Activated CD4-positive, alpha-beta T cell treated with anti-CD3 and anti-CD28 coated beads, Interleukin-2, amount 10 ng/mL, durations not matched to agents 24 days and 14 days (primary cell): ENCODE results near the gene CYP24A1. TPM values are rescaled to one million over a fixed set of nuclear protein-coding genes. Genes with fewer than 3 reads are reported as not detected.

Source experiments
- DNase-seq: peaks from one replicate; pipeline ENCODE4 v3.0.0; 2022
- H3K27ac Mint-ChIP-seq: one replicate; pipeline ENCODE4 v1.8.0; 2022; ENCODE audit warnings: mild to moderate bottlenecking, mixed read lengths
- H3K27me3 Mint-ChIP-seq: one replicate; pipeline ENCODE4 v1.8.0; 2022; ENCODE audit warnings: mixed read lengths
- H3K36me3 Mint-ChIP-seq: one replicate; pipeline ENCODE4 v1.8.0; 2022; ENCODE audit warnings: low read depth, mild to moderate bottlenecking, mixed read lengths
- H3K4me1 Mint-ChIP-seq: one replicate; pipeline ENCODE4 v1.8.0; 2021; ENCODE audit warnings: mixed read lengths
- H3K4me3 Mint-ChIP-seq: one replicate; pipeline ENCODE4 v1.8.0; 2022; ENCODE audit warnings: mild to moderate bottlenecking, moderate library complexity, mixed read lengths
- H3K9me3 Mint-ChIP-seq: one replicate; pipeline ENCODE4 v1.8.0; 2021; ENCODE audit warnings: mixed read lengths
- intact Hi-C: fragments of 100-400 bp; cut with micrococcal nuclease; formaldehyde crosslinking; loops from one replicate; pipeline ENCODE4 v1.15.1; 2023
- total RNA-seq: library from RNA; stranded (reverse); gene quantifications from 2 replicates; pipeline ENCODE4 v1.2.3, GENCODE V29; 2022

CYP24A1 gene
- total RNA-seq, 1 donor from 2014 or later = not detected

DNA sequence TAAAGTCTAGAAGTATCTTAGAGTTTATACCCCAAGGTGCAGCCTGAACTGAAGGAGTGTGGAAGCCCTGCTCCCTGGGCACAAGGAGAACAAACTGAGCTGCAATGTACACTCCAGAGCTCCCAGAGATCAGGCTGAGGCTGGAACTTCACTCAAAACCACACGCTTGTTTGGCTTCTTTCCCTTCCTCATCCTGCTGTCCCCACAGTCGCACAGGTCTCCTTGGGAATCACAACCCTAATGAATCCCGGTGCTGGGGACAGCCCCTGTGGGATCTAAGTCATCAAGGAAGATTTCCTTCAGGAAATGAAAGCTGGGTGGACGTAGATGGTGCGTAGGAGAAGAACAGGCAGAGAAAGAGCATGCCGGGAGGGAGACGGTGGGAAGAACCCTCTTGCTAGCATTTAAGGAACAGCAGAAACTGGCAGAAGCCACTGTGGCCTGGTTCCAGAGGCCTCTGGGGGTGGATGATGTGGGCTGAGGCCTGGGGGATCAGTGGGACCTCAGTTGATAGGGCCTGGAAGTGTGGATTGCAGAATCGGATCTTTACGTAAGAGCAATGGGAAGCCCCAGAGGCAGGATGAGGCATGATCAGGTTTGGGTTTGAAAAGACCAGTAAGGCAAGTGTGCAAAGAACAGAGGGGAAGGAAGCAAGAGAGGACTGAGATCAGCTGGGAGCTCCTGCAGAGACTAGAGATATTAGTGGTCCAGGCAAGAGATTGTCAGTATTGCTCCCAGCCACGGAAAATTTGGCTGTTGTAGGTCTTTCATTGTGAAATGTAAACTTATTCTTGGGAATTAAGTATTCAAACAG is 21.4 kb downstream of the CYP24A1 start:
- H3K27me3 Mint-ChIP-seq = peaks cover 16% of the 10 kb centered on the region
- H3K36me3 Mint-ChIP-seq = no peaks in the 10 kb centered on the region
- intact Hi-C loops = no loop called here
- no peaks in the 10 kb centered on the region for H3K9me3 Mint-ChIP-seq
- H3K27ac Mint-ChIP-seq = no peak overlapping the region
- H3K4me3 Mint-ChIP-seq = no peak overlapping the region
- DNase-seq = no peak
- H3K4me1 Mint-ChIP-seq = no peaks in the 10 kb centered on the region

- Mint-ChIP-seq H3K4me3 (no peak overlapping the region), H3K36me3 (no peaks in the 10 kb centered on the region), H3K27ac (no peak overlapping the region), H3K4me1 (no peaks in the 10 kb centered on the region), H3K27me3 (peaks cover 10% of the 10 kb centered on the region), H3K9me3 (no peaks in the 10 kb centered on the region)
- intact Hi-C loops = no loop called here
- no peak for DNase-seq
Observed at GRCh38 chr20:54151511-54152226, 22.1 kb downstream of the CYP24A1 start.

DNA sequence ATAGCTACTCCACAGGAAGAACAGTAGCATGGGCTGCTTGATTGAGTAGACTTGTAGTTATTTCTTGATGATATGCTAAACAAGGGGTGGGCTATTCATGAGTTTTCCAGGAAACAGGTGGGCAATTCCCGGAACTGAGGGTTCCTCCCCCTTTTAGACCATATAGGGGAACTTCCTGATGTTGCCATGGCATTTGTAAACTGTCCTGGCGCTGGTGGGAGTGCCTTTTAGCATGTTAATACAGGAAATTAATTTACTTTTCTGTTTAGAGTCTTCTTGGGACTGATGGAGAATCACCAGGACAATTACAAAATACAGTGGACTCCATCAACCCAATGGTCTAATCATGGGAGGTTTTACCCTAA is 22.7 kb downstream of the CYP24A1 start:
- DNase-seq = no peak
- intact Hi-C loops = no loop called here
- Mint-ChIP-seq H3K27me3 (peaks cover 7% of the 10 kb centered on the region), H3K36me3 (no peaks in the 10 kb centered on the region), H3K9me3 (no peaks in the 10 kb centered on the region), H3K4me1 (no peaks in the 10 kb centered on the region), H3K27ac (no peak overlapping the region), H3K4me3 (no peak overlapping the region)

DNA sequence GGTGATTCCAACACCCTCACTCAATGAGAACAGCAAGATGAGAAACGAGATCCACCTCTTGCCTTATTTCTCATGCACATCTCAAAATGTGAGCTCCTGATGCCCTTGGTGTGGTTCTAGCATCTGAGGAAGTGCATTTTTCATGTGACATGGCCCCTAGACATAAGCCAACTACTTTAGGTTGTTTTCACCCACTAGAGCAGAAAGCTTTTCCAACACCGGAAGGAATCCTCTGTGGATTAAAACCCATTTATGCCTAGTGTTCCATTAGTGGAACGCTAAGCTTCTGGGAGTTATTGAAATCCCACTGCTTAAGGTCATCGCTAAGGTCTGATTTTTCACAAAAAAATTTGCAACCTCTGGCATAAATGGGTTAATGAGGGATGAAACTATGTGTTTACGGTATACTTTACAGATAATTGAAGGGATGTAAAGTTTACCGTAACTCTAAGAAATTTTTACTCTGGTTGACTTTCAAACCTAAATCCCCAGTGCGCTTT is 24.0 kb downstream of the CYP24A1 start:
- no peaks in the 10 kb centered on the region for H3K9me3 Mint-ChIP-seq
- H3K36me3 Mint-ChIP-seq = no peaks in the 10 kb centered on the region
- DNase-seq = no peak
- no peak overlapping the region for H3K27ac Mint-ChIP-seq
- no peak overlapping the region for H3K4me3 Mint-ChIP-seq
- no peaks in the 10 kb centered on the region for H3K4me1 Mint-ChIP-seq
- intact Hi-C loops = no loop called here
- peaks cover 6% of the 10 kb centered on the region for H3K27me3 Mint-ChIP-seq

DNA sequence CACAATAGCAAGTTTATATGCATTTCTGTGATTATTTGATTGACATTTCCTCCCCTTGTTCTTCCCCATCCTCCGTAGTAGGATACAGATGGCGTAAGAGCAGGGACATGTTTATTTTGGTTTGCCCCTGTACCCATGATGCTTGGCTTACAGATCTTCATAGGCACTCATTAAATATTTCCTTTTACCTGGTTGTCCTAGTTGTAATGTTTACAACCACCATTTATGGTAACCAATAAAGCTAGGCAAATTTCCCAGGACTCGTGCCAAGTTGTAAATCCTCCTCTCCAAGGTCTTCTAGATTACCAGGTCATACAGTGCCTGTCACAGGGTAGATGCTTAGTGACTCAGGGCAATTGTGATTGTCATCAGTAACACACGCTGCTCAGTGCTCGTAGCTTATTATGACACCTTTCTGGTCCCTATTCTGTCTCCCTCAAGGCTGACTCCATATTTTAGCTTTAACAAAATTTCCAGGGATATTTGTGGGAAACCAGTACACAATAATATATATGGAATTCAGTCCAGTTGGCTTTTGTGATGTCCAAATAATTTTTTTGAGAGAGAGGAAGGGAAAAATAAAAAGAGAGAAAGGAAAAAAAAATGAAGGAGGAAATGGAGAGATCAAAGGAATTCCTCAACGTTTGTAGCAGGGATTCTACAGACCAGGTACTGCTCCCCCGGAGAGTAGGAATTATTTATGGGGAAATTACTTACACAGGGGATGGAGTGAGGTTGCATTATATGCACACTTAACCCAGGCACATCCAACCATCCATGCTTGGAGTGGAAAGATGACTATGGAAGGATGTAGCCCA is 24.6 kb downstream of the CYP24A1 start:
- intact Hi-C loops = no loop called here
- H3K27ac Mint-ChIP-seq = no peak overlapping the region
- no peak for DNase-seq
- H3K36me3 Mint-ChIP-seq = no peaks in the 10 kb centered on the region
- H3K9me3 Mint-ChIP-seq = no peaks in the 10 kb centered on the region
- H3K27me3 Mint-ChIP-seq = peaks cover 6% of the 10 kb centered on the region
- H3K4me3 Mint-ChIP-seq = no peak overlapping the region
- no peaks in the 10 kb centered on the region for H3K4me1 Mint-ChIP-seq

DNA sequence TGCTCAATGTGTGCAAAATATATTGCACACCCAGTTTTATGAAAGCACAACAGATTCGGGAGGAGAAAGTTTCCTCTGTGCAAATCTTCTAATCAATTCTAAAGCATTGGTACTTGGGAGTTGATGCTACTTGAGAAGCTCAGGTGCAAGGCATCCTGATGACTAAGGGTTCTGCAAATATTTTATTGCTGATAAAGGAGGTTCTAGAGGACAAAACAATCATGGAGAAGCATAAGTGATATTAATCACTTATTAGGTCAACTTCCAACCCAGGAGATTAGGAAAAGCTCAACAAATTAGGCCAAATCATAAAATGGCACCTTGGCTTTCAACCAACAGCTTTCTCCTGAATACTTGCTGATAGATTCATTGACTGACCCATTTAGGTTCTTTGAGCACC is 27.1 kb downstream of the CYP24A1 start:
- Mint-ChIP-seq H3K4me1 (no peaks in the 10 kb centered on the region), H3K27me3 (peaks cover 6% of the 10 kb centered on the region), H3K27ac (no peak overlapping the region), H3K9me3 (no peaks in the 10 kb centered on the region), H3K4me3 (no peak overlapping the region), H3K36me3 (no peaks in the 10 kb centered on the region)
- intact Hi-C loops = no loop called here
- DNase-seq = no peak

GRCh38 chr20:54144847-54145414 is 28.9 kb downstream of the CYP24A1 start:
- H3K27me3 Mint-ChIP-seq = peaks cover 10% of the 10 kb centered on the region

DNA sequence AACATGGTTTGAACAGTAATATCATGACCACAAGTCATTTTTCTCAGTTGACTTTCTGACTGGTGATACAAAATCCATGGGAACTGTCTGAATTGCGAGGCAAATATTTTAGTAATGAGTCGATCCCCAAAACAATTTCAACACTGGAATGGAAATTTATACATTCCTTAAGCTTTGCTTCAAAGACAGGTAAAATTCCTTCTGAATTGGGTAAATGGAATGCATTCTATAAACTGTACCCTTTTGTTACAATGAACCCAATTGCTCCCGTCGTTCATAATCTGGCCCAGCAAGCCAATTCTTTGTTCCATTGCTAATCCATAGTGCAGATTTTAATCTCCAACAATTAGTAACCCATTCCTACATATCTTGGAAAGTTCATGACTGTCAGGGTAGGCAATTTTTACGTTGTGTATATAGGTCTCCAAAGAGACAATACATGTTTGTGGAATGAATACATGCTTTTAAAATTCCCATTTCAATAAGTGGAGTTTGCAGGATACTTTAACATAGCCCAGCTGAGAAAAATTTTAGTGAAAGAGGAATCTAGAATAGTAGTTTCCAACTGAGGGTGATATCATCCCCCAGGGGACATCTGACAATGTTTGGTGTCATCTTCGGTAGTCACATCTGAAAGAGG is 32.7 kb downstream of the CYP24A1 start:
- Mint-ChIP-seq H3K27me3 (peaks cover 8% of the 10 kb centered on the region), H3K4me3 (no peak overlapping the region), H3K27ac (no peak overlapping the region), H3K4me1 (no peaks in the 10 kb centered on the region), H3K36me3 (no peaks in the 10 kb centered on the region), H3K9me3 (no peaks in the 10 kb centered on the region)
- intact Hi-C loops = no loop called here
- no peak for DNase-seq

More at GRCh38 chr20:54144847-54145414, 28.9 kb downstream of the CYP24A1 start:
- no peak for DNase-seq
- intact Hi-C loops = no loop called here
- H3K36me3 Mint-ChIP-seq = no peaks in the 10 kb centered on the region
- H3K9me3 Mint-ChIP-seq = no peaks in the 10 kb centered on the region
- H3K4me3 Mint-ChIP-seq = no peak overlapping the region
- H3K4me1 Mint-ChIP-seq = no peaks in the 10 kb centered on the region
- H3K27ac Mint-ChIP-seq = no peak overlapping the region

DNA sequence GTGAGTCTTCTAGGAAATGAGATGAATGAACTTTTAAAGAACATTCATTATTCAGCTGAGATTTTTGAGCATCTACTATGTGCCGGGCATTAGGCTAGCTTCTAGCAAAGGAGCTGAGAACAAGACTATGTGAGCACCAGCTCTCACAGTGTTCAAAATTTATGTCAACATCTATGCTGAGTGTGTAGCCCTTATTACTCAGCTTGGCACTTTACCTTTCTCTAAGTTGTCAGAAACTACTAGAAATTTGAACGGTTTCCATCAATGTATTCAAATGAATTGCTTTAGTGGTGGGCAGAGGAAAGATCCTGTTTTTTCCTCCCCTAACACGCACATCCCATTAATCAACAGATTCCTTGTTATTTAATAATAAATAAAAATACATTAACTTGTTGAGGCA is 33.3 kb downstream of the CYP24A1 start:
- H3K27me3 Mint-ChIP-seq = peaks cover 8% of the 10 kb centered on the region
- DNase-seq = no peak
- no peaks in the 10 kb centered on the region for H3K4me1 Mint-ChIP-seq
- H3K9me3 Mint-ChIP-seq = no peaks in the 10 kb centered on the region
- H3K4me3 Mint-ChIP-seq = no peak overlapping the region
- intact Hi-C loops = no loop called here
- H3K36me3 Mint-ChIP-seq = no peaks in the 10 kb centered on the region
- H3K27ac Mint-ChIP-seq = no peak overlapping the region

DNA sequence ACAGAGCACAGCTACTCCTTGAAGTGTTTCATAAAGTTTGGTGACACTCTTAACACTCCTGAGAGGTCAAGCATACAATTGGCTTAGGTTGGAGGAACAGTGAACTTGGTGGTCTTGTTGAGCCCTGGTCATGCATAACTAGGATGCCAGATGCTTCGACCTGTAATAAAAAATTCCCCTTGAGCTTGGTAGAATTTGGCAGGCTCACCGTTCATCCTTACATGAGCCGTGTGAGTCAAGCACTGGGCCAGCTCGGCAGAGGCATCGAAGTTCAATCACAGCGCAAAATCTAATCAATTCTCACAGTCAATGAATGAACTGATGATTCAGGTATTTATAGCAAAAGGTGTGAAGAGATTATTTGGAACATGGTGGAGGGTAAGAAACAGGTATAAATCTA is 33.7 kb downstream of the CYP24A1 start:
- intact Hi-C loops = no loop called here
- Mint-ChIP-seq H3K4me3 (no peak overlapping the region), H3K4me1 (no peaks in the 10 kb centered on the region), H3K27me3 (peaks cover 8% of the 10 kb centered on the region), H3K9me3 (no peaks in the 10 kb centered on the region), H3K36me3 (no peaks in the 10 kb centered on the region), H3K27ac (no peak overlapping the region)
- DNase-seq = no peak

DNA sequence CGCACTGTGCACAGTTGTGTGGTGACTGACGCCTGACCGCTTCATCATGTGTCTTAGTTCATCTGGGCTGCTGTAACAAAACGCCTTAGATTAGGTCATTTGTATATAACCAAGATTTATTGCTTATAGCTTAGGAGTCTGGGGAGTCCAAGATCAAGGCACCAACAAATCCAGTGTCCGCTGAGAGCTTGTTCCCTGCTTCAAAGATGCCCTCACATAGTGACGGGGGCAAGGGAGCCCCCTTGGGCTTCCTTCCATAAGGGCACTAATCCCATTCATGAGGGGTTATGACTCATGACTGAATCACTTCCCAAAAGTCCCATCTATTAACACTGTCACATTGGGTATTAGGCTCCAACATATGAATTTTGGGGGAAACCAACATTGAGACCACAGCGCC is 34.6 kb downstream of the CYP24A1 start:
- intact Hi-C loops = no loop called here
- Mint-ChIP-seq H3K36me3 (no peaks in the 10 kb centered on the region), H3K4me3 (no peak overlapping the region), H3K9me3 (no peaks in the 10 kb centered on the region), H3K4me1 (no peaks in the 10 kb centered on the region), H3K27me3 (peaks cover 8% of the 10 kb centered on the region), H3K27ac (no peak overlapping the region)
- no peak for DNase-seq

- peaks cover 8% of the 10 kb centered on the region for H3K27me3 Mint-ChIP-seq
- H3K4me1 Mint-ChIP-seq = no peaks in the 10 kb centered on the region
- no peaks in the 10 kb centered on the region for H3K36me3 Mint-ChIP-seq
- H3K4me3 Mint-ChIP-seq = no peak overlapping the region
- intact Hi-C loops = no loop called here
- no peak overlapping the region for H3K27ac Mint-ChIP-seq
- H3K9me3 Mint-ChIP-seq = no peaks in the 10 kb centered on the region
- DNase-seq = no peak
Observed at GRCh38 chr20:54138427-54138826, 35.4 kb downstream of the CYP24A1 start.

DNA sequence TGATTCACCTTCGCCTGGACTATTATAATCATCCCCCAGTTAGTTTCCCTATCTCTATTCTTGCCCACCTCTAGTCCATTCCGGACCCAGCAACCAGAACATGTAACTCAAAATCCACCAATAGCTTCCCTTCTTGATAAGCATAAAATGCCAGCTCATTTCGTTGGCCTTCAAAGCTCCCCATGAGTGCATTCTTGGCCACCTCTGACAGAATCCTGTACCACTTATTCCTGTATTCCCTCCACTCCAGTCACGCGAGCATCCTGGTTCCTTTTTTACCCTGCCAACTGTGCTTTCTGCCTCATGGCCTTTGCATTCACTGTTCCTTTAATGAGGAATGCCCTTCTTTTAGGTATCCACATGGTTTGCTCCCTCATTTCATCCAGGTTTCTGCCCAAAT is 36.7 kb downstream of the CYP24A1 start:
- H3K4me3 Mint-ChIP-seq = no peak overlapping the region
- no peaks in the 10 kb centered on the region for H3K4me1 Mint-ChIP-seq
- H3K9me3 Mint-ChIP-seq = no peaks in the 10 kb centered on the region
- H3K27ac Mint-ChIP-seq = no peak overlapping the region
- DNase-seq = no peak
- peaks cover 7% of the 10 kb centered on the region for H3K27me3 Mint-ChIP-seq
- intact Hi-C loops = no loop called here
- no peaks in the 10 kb centered on the region for H3K36me3 Mint-ChIP-seq
